ENCODE results near the gene CCNO.

DNA sequence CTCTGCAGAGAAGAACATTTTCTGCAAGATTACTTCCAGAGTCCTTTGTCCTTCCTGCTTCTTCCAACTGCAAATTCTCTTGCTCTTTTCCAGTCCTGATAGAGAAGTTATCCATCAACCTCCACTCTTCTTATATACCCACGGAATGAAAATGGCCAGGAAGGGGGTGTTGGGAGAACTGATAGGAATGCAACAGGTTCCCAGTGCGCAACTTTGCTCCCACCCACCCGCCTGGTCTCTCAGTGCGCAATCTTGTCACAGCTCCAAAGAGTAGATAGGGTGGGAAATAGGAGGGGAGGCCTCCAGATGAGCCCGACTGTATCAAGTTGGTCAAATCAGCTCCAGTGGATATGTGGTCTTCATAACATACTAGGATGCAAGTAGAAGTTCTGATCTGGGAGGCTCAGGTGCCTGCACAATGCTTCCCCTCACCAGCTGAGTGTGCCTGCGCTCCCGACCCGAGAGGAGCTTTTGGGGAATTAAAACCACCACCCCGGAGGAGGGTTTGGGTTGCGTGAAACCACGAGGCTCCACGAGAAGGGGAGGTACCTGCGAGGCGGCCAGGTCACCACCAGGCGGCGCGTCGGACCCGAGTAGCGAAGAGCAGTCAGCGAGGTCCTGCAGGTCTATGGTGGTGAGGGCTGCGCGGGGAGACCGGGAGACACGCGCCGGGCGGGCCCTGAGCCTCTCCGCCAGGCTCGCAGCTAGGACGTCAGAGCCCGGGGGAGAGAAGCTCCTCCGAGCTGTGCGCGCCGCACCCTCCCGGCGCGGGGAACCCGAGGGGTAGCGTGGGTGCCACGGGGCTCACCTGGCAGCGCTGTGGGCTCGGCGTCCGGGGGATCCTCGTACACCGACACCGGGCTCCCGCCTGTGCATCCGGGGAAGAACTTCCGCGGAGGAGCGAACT, 7.1 kb downstream of the CCNO start:
- peak; percentile 45 for TF ChIP-seq POLR2AphosphoS5 (IDR thresholded peaks at IDR 0.05; ENCODE audit: borderline replicate concordance, low read depth, low read length)
- TF ChIP-seq EZH2 (IDR thresholded peaks at IDR 0.05): no peak
- TF ChIP-seq FOXP2 (optimal IDR thresholded peaks at IDR 0.05; ENCODE audit: control extremely low read depth, extremely low read length, insufficient read depth): no peak
